Upper lobe of right lung (tissue), 1 donor: Measurements from ENCODE around the gene RALGPS1. TPM values are rescaled to one million over a fixed set of nuclear protein-coding genes. Genes with fewer than 3 reads are reported as not detected.

Source experiments
- ATAC-seq: fragments of 200-7000 bp; cut with Tn5 transposase; one replicate; pipeline ENCODE4 v1.9.1; 2020; ENCODE audit warnings: mild to moderate bottlenecking, moderate library complexity
- DNase-seq: peaks from one replicate; pipeline ENCODE4 v3.0.0-alpha.2; 2020
- H3K27ac ChIP-seq: fragments of 200-600 bp; one replicate; pipeline ENCODE4 v1.8.0; 2022
- H3K27me3 ChIP-seq: fragments of 200-600 bp; one replicate; pipeline ENCODE4 v1.8.0; 2022; ENCODE audit warnings: mild to moderate bottlenecking
- H3K36me3 ChIP-seq: fragments of 200-600 bp; one replicate; pipeline ENCODE4 v1.8.0; 2022
- H3K4me1 ChIP-seq: fragments of 200-600 bp; one replicate; pipeline ENCODE4 v1.8.0; 2022
- H3K4me3 ChIP-seq: fragments of 200-600 bp; one replicate; pipeline ENCODE4 v1.8.0; 2022; ENCODE audit warnings: mild to moderate bottlenecking
- H3K9me3 ChIP-seq: fragments of 200-600 bp; one replicate; pipeline ENCODE4 v1.8.0; 2022
- CTCF ChIP-seq: fragments of 200-600 bp; IDR thresholded peaks from one replicate; pipeline ENCODE4 v1.8.0; 2022; ENCODE audit warnings: antibody characterized with exemption
- intact Hi-C: fragments of 100-400 bp; cut with DNase I; formaldehyde crosslinking; loops from one replicate; pipeline ENCODE4 v1.11.0; 2022
- total RNA-seq: library from RNA; stranded (reverse); fragmentation: NEBNext Ultra II Directional; extraction: Animal tissue kit (Norgen Biotek cat#: 25700); gene quantifications from one replicate; pipeline ENCODE4 v1.2.1, GENCODE V29; 2021
- donor health status: DM: no; HTN: yes; CAD: no; lungs with severe emphysema.

RALGPS1 gene
- total RNA-seq, 1 donor from 2014 or later, result 15.9 TPM

- no peak for DNase-seq
- H3K27ac ChIP-seq, result no peak overlapping the region
- no peaks in the 10 kb centered on the region for H3K4me1 ChIP-seq
- H3K27me3 ChIP-seq, result no peaks in the 10 kb centered on the region
- H3K36me3 ChIP-seq, result no peaks in the 10 kb centered on the region
- no peaks in the 10 kb centered on the region for H3K9me3 ChIP-seq
- no peak for TF ChIP-seq CTCF
- no peak for ATAC-seq
- intact Hi-C loops, result no loop called here
- no peak overlapping the region for H3K4me3 ChIP-seq
These were observed 338.1 kb downstream of the RALGPS1 start for GRCh38 chr9:127252410-127253318.

GRCh38 chr9:127253446-127253845, 338.9 kb downstream of the RALGPS1 start:
- Histone ChIP-seq H3K9me3 (no peaks in the 10 kb centered on the region), H3K27me3 (no peaks in the 10 kb centered on the region), H3K4me3 (no peak overlapping the region), H3K27ac (no peak overlapping the region), H3K4me1 (no peaks in the 10 kb centered on the region), H3K36me3 (no peaks in the 10 kb centered on the region)
- TF ChIP-seq CTCF, result no peak
- intact Hi-C loops, result no loop called here
- DNase-seq (no peak), ATAC-seq (no peak)

DNA sequence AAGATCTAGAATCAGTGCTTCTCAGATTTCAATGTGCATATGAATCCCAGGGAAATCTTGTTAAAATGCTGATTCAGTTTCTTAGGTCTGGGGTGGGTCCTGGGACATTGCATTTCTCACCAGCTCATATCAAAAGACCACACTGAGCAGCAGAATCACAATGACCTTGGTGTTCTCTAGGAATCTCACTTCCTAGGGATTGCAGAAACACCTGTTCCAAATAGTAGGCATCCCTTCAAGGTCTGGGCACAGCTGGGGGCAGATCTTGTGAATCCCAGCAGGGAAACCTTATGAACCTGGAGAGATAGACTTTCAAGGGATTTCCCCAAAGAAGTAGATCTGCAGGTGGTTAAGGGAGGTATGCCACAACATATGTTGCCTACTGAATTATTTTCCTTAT, 341.1 kb downstream of the RALGPS1 start:
- Histone ChIP-seq H3K9me3 (no peaks in the 10 kb centered on the region), H3K27me3 (no peaks in the 10 kb centered on the region), H3K4me3 (no peak overlapping the region), H3K4me1 (no peaks in the 10 kb centered on the region), H3K36me3 (no peaks in the 10 kb centered on the region), H3K27ac (no peak overlapping the region)
- TF ChIP-seq CTCF, result no peak
- DNase-seq, result no peak
- ATAC-seq, result no peak
- intact Hi-C loops, result no loop called here

- Histone ChIP-seq H3K9me3 (no peaks in the 10 kb centered on the region), H3K36me3 (no peaks in the 10 kb centered on the region), H3K27ac (no peak overlapping the region), H3K4me3 (no peak overlapping the region), H3K4me1 (no peaks in the 10 kb centered on the region), H3K27me3 (no peaks in the 10 kb centered on the region)
- no peak for TF ChIP-seq CTCF
- intact Hi-C loops, result no loop called here
- DNase-seq (no peak), ATAC-seq (no peak)
These were observed 341.7 kb downstream of the RALGPS1 start for GRCh38 chr9:127256324-127256723.

DNA sequence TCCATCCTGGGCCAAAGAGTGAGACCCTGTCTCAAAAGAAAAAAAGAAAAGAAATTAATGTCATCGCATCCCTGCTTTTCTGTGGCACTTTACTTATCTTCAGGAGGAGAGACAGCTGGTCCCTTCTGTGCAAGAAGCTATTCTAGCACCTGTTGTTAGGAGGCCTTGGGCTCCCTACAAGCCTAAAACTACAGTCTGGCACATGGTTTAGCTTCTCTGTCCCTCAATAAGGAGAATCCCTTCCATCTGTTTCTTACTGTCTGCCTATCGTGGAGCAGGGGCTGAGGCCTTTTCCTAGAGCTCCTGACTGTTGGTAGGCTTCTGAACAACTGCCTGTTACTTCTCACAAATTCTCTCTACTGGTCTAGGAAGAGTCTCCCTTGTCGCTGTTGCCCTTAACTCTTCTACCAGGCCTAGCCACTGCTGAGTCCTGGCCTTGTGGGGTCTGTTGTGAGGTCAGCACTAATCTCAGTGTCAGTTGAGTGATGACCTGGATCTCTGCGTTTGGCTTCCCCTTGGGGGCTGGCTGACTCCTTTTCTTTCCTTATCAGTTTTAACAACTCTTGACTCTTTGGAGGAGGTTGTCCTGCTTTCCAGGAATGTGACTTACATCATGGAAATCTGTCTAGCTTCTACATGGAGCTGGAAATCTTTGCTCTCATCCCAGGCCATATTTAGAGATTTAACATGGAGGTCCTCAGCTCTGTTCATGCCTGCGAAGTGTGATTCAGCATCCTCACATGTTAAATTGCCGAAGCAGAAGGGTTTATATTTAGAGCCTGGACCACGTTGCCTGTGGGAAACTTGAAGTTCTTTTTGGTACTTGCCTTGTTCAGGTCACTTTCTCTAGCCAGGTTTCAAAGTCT, 344.3 kb downstream of the RALGPS1 start:
- no peaks in the 10 kb centered on the region for H3K9me3 ChIP-seq
- no peak for TF ChIP-seq CTCF
- H3K27me3 ChIP-seq, result no peaks in the 10 kb centered on the region
- no peak for ATAC-seq
- no peaks in the 10 kb centered on the region for H3K4me1 ChIP-seq
- H3K36me3 ChIP-seq, result no peaks in the 10 kb centered on the region
- H3K4me3 ChIP-seq, result no peak overlapping the region
- intact Hi-C loops, result no loop called here
- no peak for DNase-seq
- H3K27ac ChIP-seq, result no peak overlapping the region
